ENCODE results near the gene ASIC3.
"Not testable (repeated sequence)": the region's sequence is repeated elsewhere in the genome, so short reads cannot be mapped to it uniquely, and the experiment has no call there.

The ASIC3 gene

GRCh38 chr7:151047976-151048815 lies at the start of gene ASIC3:
TSS of gene ASIC3 (plus strand) at chr7:151048531. CDS start at chr7:151048886, 355 bp downstream.
- no peak for FAIRE-seq
- no peak for DNase-seq (ENCODE audit: insufficient read length, low spot score)

- FAIRE-seq (no peak), DNase-seq (ENCODE audit: insufficient read length, low spot score) (no peak)
Measured at GRCh38 chr7:150999001-150999400, 49.3 kb upstream of the ASIC3 start.

- DNase-seq (ENCODE audit: insufficient read length, low spot score) (no peak), FAIRE-seq (peak; percentile 23)
Measured at GRCh38 chr7:150999497-151000230, 48.7 kb upstream of the ASIC3 start.

- DNase-seq (ENCODE audit: insufficient read length, low spot score) (no peak), FAIRE-seq (no peak)
Measured at GRCh38 chr7:151000897-151001495, 47.3 kb upstream of the ASIC3 start.

- FAIRE-seq, result no peak
- DNase-seq (ENCODE audit: insufficient read length, low spot score), result no peak
Measured at GRCh38 chr7:151001546-151001945, 46.8 kb upstream of the ASIC3 start.

GRCh38 chr7:151003572-151003971 lies 44.8 kb upstream of the ASIC3 start:
- FAIRE-seq (no peak), DNase-seq (ENCODE audit: insufficient read length, low spot score) (no peak)

- DNase-seq (ENCODE audit: insufficient read length, low spot score) (no peak), FAIRE-seq (no peak)
Measured at GRCh38 chr7:151005566-151005965, 42.8 kb upstream of the ASIC3 start.

- DNase-seq (ENCODE audit: insufficient read length, low spot score) (no peak), FAIRE-seq (no peak)
Measured at GRCh38 chr7:151006590-151007300, 41.6 kb upstream of the ASIC3 start.

- DNase-seq (ENCODE audit: insufficient read length, low spot score) (no peak), FAIRE-seq (no peak)
Measured at GRCh38 chr7:151007469-151007898, 40.8 kb upstream of the ASIC3 start.

- FAIRE-seq (no peak), DNase-seq (ENCODE audit: insufficient read length, low spot score) (no peak)
Measured at GRCh38 chr7:151008143-151008510, 40.2 kb upstream of the ASIC3 start.

- FAIRE-seq (no peak), DNase-seq (ENCODE audit: insufficient read length, low spot score) (no peak)
Measured at GRCh38 chr7:151008511-151009323, 39.6 kb upstream of the ASIC3 start.

- no peak for FAIRE-seq
- no peak for DNase-seq (ENCODE audit: insufficient read length, low spot score)
Measured at GRCh38 chr7:151009327-151010036, 38.8 kb upstream of the ASIC3 start.

GRCh38 chr7:151010037-151010306 lies 38.4 kb upstream of the ASIC3 start:
- FAIRE-seq (no peak), DNase-seq (ENCODE audit: insufficient read length, low spot score) (no peak)

- no peak for FAIRE-seq
- no peak for DNase-seq (ENCODE audit: insufficient read length, low spot score)
Measured at GRCh38 chr7:151010307-151011096, 37.8 kb upstream of the ASIC3 start.

GRCh38 chr7:151011097-151011409 lies 37.3 kb upstream of the ASIC3 start:
- FAIRE-seq (no peak), DNase-seq (ENCODE audit: insufficient read length, low spot score) (no peak)

GRCh38 chr7:151011616-151012015 lies 36.7 kb upstream of the ASIC3 start:
- not testable (repeated sequence) for DNase-seq (ENCODE audit: insufficient read length, low spot score); FAIRE-seq

- FAIRE-seq (no peak), DNase-seq (ENCODE audit: insufficient read length, low spot score) (no peak)
Measured at GRCh38 chr7:151012031-151012692, 36.2 kb upstream of the ASIC3 start.

- FAIRE-seq, result no peak
Measured at GRCh38 chr7:151012911-151013347, 35.4 kb upstream of the ASIC3 start.

GRCh38 chr7:151013356-151013732 lies 35.0 kb upstream of the ASIC3 start:
- FAIRE-seq (no peak), DNase-seq (ENCODE audit: insufficient read length, low spot score) (no peak)

More at GRCh38 chr7:151012911-151013347, 35.4 kb upstream of the ASIC3 start:
- DNase-seq (ENCODE audit: insufficient read length, low spot score), result peak; percentile 54

Measured in HTR-8/SVneo (cell line).